ENCODE results near the gene SLC7A10. TPM values are rescaled to one million over a fixed set of nuclear protein-coding genes. Genes with fewer than 3 reads are reported as not detected.

The SLC7A10 gene
- total RNA-seq, 2 experiments from 2014 or later, result not detected

DNA sequence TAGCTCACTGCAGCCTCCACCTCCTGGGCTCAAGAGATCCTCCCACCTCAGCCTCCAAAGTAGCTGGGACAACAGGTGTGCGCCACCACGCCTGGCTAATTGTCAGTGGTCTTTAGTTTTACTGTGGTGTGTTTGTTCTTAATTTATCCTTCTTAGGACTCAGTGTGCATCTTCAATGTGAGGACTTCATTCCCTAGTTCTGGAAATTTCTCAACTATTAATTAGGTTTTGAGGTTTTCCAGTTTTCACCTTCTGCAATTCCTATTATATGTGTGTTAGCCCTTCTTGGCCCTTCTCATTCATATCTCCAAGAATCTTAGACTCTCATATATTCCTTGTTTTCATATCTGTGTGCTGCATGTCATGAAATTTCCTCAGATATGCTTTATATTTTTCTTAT, 32.2 kb upstream of the SLC7A10 start:
- H3K4me1 ChIP-seq (ENCODE audit: insufficient read depth, low read length), result peaks cover 11% of the 10 kb centered on the region
- H3K27ac ChIP-seq (ENCODE audit: low read depth in 1 of 2, low read length in 2 of 2), result no peak overlapping the region
- H3K4me3 ChIP-seq (ENCODE audit: low read length), result no peak overlapping the region
- TF ChIP-seq CTCF (IDR thresholded peaks at IDR 0.05), result no peak
- H3K36me3 ChIP-seq (ENCODE audit: insufficient read depth, low read length), result no peaks in the 10 kb centered on the region
- POLR2A ChIA-PET, result no interaction called here
- Mint-ChIP-seq H3K27me3 (peaks cover 30% of the 10 kb centered on the region), H3K9me3 (peaks cover 5% of the 10 kb centered on the region), H3K4me1 (ENCODE audit: low read depth) (peaks cover 3% of the 10 kb centered on the region), H3K36me3 (ENCODE audit: low read depth) (no peaks in the 10 kb centered on the region), H3K4me3 (no peak overlapping the region), H3K27ac (no peak overlapping the region)
- peaks cover 0 to 8% of the 10 kb centered on the region in 2 experiments for H3K9me3 ChIP-seq (ENCODE audit: control insufficient read depth in 1 of 2, insufficient read depth in 1 of 2, low read length in 2 of 2)
- H3K27me3 ChIP-seq (ENCODE audit: control insufficient read depth in 1 of 2, insufficient read depth in 2 of 2, low read length in 2 of 2), result no peaks in the 10 kb centered on the region
- intact Hi-C loops (cut with DNase I, micrococcal nuclease), result no loop called here
- ATAC-seq (ENCODE audit: poor library complexity), result no peak
- no peak for DNase-seq
- CTCF ChIA-PET, result interaction anchor here (1.3 kb wide), 1 partner anchor 149 kb away, joined by 4 read pairs; no protein-coding TSS in a partner anchor

DNA sequence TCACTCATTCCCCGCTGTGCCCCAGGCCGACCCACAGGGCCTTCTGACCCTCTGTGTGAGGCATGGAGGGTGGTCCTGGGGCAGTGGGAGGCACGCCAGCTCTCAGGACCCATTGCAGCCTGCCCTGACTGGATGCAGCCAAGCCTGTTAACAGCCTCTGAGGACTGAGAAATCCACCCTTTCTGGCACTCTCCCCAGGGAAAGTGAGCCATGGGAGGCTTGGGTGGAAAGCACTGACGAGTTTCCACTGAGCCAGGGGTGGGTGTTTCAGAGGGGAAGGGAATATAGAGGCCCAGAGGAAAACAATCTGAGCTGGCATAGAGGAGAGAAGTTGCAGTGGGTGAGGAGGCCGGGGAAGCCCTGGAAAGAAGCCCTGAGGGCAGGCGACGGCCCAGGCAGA, 30.6 kb upstream of the SLC7A10 start:
- peaks cover 10% of the 10 kb centered on the region for H3K4me1 ChIP-seq (ENCODE audit: insufficient read depth, low read length)
- H3K27ac Mint-ChIP-seq, result no peak overlapping the region
- H3K36me3 ChIP-seq (ENCODE audit: insufficient read depth, low read length), result no peaks in the 10 kb centered on the region
- DNase-seq, result no peak
- H3K27ac ChIP-seq (ENCODE audit: low read depth in 1 of 2, low read length in 2 of 2), result no peak overlapping the region
- TF ChIP-seq CTCF (IDR thresholded peaks at IDR 0.05), result no peak
- ChIA-PET POLR2A (no interaction called here), CTCF (no interaction called here)
- H3K27me3 ChIP-seq (ENCODE audit: control insufficient read depth in 1 of 2, insufficient read depth in 2 of 2, low read length in 2 of 2), result no peaks in the 10 kb centered on the region
- intact Hi-C loops (cut with DNase I, micrococcal nuclease), result no loop called here
- peaks cover 5% of the 10 kb centered on the region for H3K9me3 Mint-ChIP-seq
- peaks cover 19% of the 10 kb centered on the region for H3K27me3 Mint-ChIP-seq
- no peak overlapping the region for H3K4me3 ChIP-seq (ENCODE audit: low read length)
- peaks cover 0 to 8% of the 10 kb centered on the region in 2 experiments for H3K9me3 ChIP-seq (ENCODE audit: control insufficient read depth in 1 of 2, insufficient read depth in 1 of 2, low read length in 2 of 2)
- H3K36me3 Mint-ChIP-seq (ENCODE audit: low read depth), result no peaks in the 10 kb centered on the region
- ATAC-seq (ENCODE audit: poor library complexity), result no peak
- H3K4me3 Mint-ChIP-seq, result no peak overlapping the region
- peaks cover 3% of the 10 kb centered on the region for H3K4me1 Mint-ChIP-seq (ENCODE audit: low read depth)

- Histone ChIP-seq H3K4me3 (ENCODE audit: low read length) (no peak overlapping the region), H3K4me1 (ENCODE audit: insufficient read depth, low read length) (peaks cover 5% of the 10 kb centered on the region), H3K27me3 (ENCODE audit: control insufficient read depth in 1 of 2, insufficient read depth in 2 of 2, low read length in 2 of 2) (no peaks in the 10 kb centered on the region), H3K36me3 (ENCODE audit: insufficient read depth, low read length) (no peaks in the 10 kb centered on the region), H3K27ac (ENCODE audit: low read depth in 1 of 2, low read length in 2 of 2) (no peak overlapping the region), H3K9me3 (ENCODE audit: control insufficient read depth in 1 of 2, insufficient read depth in 1 of 2, low read length in 2 of 2) (peaks cover 0 to 8% of the 10 kb centered on the region in 2 experiments)
- no peak for DNase-seq
- Mint-ChIP-seq H3K36me3 (ENCODE audit: low read depth) (no peaks in the 10 kb centered on the region), H3K27ac (no peak overlapping the region), H3K9me3 (peaks cover 5% of the 10 kb centered on the region), H3K4me1 (ENCODE audit: low read depth) (peaks cover 1% of the 10 kb centered on the region), H3K4me3 (no peak overlapping the region), H3K27me3 (peaks cover 17% of the 10 kb centered on the region)
- no peak for TF ChIP-seq CTCF (IDR thresholded peaks at IDR 0.05)
- POLR2A ChIA-PET, result no interaction called here
- intact Hi-C loops (cut with DNase I, micrococcal nuclease), result no loop called here
- no peak for ATAC-seq (ENCODE audit: poor library complexity)
- CTCF ChIA-PET, result no interaction called here
These were observed 30.1 kb upstream of the SLC7A10 start for GRCh38 chr19:33255781-33256180.

Measured in CD4-positive, alpha-beta T cell (primary cell).